ENCODE measurements around the gene CNTN4.

DNA sequence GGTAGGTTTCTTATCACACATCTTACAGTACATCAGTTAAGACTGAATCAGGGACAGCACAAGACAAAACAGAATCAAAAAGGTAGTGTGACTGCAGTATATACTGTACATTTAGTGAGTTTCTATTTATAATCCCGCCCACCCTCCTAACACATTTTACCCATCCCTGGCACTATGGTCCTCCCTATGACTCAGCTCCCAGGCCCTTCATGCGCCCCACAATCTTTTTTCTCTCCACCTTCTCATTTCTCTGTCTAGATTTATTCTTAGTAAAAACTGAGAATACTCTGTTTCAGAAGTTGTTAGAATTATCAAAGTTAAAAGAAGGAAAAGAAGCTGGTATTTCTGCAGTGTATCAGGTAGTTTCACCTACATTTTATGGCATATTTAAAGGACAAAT lies 427.3 kb downstream of the CNTN4 start:
- TF ChIP-seq TBP (IDR thresholded peaks at IDR 0.05; ENCODE audit: low read depth, low read length): no peak
- TF ChIP-seq, protein P1, sequence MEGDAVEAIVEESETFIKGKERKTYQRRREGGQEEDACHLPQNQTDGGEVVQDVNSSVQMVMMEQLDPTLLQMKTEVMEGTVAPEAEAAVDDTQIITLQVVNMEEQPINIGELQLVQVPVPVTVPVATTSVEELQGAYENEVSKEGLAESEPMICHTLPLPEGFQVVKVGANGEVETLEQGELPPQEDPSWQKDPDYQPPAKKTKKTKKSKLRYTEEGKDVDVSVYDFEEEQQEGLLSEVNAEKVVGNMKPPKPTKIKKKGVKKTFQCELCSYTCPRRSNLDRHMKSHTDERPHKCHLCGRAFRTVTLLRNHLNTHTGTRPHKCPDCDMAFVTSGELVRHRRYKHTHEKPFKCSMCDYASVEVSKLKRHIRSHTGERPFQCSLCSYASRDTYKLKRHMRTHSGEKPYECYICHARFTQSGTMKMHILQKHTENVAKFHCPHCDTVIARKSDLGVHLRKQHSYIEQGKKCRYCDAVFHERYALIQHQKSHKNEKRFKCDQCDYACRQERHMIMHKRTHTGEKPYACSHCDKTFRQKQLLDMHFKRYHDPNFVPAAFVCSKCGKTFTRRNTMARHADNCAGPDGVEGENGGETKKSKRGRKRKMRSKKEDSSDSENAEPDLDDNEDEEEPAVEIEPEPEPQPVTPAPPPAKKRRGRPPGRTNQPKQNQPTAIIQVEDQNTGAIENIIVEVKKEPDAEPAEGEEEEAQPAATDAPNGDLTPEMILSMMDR (IDR thresholded peaks at IDR 0.05; ENCODE audit: control extremely low read depth in 1 of 3, insufficient read depth in 1 of 3, low read depth in 1 of 3, low read length in 3 of 3): no peak
